ENCODE measurements around the gene PHACTR1.
"Not testable (repeated sequence)": the region's sequence is repeated elsewhere in the genome, so short reads cannot be mapped to it uniquely, and the experiment has no call there.

PHACTR1 gene

GRCh38 chr6:13216236-13217014 lies 499.9 kb downstream of the PHACTR1 start:
- in situ Hi-C loops (cut with HindIII; ENCODE audit: low sequenced_read_pairs): no loop called here

DNA sequence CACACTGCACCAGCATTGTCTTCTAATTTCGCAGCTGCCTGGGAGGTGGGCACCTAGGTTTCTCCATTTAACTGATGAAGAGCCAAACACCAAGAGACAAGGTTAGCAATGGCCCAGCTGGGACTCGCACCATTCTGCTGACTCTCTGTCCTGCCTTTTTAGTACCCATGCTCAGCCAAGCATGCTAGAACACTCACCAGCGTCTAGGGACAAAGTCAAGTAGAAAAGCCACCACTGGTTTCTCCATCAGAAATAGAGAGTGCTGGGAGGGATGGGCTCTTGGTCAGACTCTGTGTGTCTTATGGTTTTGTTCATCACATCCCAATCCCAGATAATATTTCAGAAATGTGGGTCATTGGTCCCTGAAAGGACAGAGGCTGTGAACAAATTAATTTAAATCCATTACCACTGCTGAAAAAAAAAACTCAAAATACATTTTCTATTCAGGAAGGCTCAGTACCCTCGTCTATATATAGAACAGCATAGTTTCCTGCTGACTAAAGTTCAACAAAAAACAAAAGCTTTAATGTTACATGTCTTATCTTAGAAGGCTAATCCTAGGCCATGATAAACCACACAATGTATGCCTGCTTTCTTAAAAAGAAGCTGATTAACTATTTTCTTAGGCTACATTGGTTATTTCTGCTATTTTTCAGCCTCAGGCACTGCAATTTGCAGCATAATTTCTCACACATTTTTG lies 500.8 kb downstream of the PHACTR1 start:
- in situ Hi-C loops (cut with HindIII; ENCODE audit: low sequenced_read_pairs): no loop called here

DNA sequence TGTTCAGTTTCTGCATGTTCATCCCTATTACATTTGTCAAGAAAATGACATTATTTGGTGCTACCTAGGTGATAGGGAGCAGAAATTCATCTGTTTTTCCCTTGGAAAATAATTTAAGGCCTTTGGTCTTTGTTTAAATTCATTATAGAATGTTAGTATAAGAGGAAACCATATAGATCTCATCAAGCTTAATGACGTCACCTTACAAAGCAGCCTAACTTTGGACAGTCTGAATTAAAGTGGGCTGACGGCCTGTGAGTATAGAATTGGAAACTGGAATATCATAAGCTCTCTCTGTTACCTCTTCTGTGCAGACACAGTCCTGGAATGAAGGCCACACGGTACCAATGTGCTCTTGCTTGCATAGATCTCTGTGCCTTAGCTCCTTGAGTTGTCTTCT lies 503.7 kb downstream of the PHACTR1 start:
- in situ Hi-C loops (cut with HindIII; ENCODE audit: low sequenced_read_pairs): no loop called here

GRCh38 chr6:13222048-13222447 lies 505.5 kb downstream of the PHACTR1 start:
- in situ Hi-C loops (cut with HindIII; ENCODE audit: low sequenced_read_pairs): no loop called here

GRCh38 chr6:13226071-13226470 lies 509.5 kb downstream of the PHACTR1 start:
- in situ Hi-C loops (cut with HindIII; ENCODE audit: low sequenced_read_pairs): no loop called here

- in situ Hi-C loops (cut with HindIII; ENCODE audit: low sequenced_read_pairs): no loop called here
These were observed 512.0 kb downstream of the PHACTR1 start for GRCh38 chr6:13228264-13229204.

DNA sequence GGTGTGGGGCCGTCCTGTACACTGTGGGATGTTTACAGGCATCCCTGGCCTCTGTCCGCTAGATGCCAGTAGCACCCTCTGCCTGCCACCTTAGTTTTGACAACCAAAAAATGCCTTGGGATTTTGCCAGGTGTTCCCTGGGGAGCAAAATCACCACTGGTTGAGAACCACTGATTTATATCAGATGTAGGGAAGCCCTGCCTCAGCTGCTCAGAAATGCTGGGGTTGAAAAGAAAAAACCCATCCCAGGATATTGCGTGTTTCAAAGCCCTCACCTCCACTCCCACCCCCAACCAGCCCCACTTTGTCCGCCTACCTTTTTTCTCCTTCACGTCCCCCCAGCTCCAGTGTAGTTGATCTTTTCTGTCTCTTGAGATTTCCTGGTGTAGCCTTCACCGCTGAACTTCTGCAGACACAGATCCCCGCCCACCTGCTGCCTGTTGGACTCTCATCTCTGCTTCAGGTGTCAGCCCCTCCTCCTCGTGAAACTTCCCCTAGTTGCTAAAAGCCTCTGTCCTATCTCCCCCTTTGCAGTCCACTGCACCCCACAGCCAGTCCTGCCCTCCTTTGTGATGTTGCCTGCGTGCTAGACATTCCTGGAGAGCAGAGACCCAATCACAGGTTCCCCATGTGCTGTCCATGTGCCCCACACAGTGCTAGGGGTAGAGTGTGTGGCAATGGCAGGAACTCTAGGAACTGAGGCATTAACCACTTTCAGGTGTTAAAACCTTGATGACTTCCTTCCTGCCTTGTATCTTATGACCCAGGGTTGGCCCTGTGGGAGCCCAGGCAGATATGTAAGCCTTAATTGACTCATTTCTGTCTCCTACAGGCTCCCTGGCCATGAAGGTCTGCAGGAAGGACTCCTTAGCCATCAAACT lies 512.9 kb downstream of the PHACTR1 start:
- in situ Hi-C loops (cut with HindIII; ENCODE audit: low sequenced_read_pairs): no loop called here

DNA sequence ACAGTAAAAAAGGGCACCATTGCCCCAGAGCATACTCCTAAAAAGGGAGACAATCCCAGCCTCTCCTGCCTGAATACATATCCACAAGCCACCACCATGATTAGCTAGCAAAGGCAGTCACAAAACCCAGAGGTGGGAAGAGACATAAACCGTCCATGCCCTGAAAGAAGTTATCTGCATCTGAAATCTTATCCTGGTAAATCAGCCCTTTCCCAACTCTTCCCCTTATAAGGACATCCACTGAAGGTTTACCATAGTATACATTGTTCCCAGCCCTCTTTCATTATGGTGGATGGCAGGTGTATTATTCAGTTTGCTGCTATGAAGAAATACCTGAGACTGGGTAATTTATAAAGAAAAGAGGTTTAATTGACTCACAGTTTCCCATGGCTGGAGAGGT lies 516.5 kb downstream of the PHACTR1 start:
- in situ Hi-C loops (cut with HindIII; ENCODE audit: low sequenced_read_pairs): no loop called here

- in situ Hi-C loops (cut with HindIII; ENCODE audit: low sequenced_read_pairs): no loop called here
These were observed 517.6 kb downstream of the PHACTR1 start for GRCh38 chr6:13234130-13234529.

GRCh38 chr6:13235339-13235738 lies 518.8 kb downstream of the PHACTR1 start:
- in situ Hi-C loops (cut with HindIII; ENCODE audit: low sequenced_read_pairs): no loop called here

DNA sequence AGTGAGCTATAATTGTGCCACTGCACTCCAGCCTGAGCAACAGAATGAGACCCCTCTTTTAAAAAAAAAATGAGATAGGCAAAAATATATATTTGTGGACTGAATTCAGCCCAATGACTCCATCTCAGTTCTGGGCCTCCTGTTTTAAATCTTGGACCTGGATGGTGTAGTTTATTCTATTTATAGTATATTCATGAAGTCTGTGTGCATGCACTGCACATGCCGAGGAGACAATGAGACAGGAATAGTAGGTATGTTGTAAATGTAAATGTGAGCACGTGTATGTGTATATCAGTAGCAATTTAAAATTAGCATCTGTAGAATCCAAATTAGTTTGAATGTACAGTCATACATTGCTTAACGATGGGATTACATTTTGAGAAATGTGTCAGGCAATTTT lies 520.8 kb downstream of the PHACTR1 start:
- in situ Hi-C loops (cut with HindIII; ENCODE audit: low sequenced_read_pairs): no loop called here

- in situ Hi-C loops (cut with HindIII; ENCODE audit: low sequenced_read_pairs): no loop called here
These were observed 521.5 kb downstream of the PHACTR1 start for GRCh38 chr6:13238017-13238416.

DNA sequence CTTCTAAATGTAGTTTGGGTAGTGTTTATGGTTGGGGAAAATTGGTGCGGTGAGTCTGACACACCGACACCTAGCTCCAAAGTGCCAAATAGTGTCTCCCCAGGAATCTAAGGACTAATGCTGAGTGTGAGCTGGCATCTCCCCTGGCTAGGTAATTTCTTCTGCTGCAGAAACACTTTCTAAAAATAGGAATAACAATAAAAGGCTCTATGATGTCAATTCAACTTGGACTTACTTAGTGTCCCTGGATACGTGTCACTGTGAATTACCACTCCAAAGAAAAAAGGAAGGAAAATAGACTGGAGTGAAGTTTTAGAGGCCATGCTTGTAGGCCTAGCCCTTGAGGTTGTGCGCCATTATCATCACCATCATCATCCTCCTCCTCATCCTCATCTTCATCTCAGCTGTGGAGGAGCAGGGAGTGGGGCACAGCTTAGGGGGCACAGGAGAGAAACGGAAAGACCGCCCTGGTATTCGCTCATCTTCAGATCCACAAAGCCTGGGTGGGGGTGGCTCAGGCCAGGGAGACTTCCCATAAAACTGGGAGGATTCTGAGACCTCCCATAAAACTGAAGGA lies 522.2 kb downstream of the PHACTR1 start:
- in situ Hi-C loops (cut with HindIII; ENCODE audit: low sequenced_read_pairs): no loop called here

DNA sequence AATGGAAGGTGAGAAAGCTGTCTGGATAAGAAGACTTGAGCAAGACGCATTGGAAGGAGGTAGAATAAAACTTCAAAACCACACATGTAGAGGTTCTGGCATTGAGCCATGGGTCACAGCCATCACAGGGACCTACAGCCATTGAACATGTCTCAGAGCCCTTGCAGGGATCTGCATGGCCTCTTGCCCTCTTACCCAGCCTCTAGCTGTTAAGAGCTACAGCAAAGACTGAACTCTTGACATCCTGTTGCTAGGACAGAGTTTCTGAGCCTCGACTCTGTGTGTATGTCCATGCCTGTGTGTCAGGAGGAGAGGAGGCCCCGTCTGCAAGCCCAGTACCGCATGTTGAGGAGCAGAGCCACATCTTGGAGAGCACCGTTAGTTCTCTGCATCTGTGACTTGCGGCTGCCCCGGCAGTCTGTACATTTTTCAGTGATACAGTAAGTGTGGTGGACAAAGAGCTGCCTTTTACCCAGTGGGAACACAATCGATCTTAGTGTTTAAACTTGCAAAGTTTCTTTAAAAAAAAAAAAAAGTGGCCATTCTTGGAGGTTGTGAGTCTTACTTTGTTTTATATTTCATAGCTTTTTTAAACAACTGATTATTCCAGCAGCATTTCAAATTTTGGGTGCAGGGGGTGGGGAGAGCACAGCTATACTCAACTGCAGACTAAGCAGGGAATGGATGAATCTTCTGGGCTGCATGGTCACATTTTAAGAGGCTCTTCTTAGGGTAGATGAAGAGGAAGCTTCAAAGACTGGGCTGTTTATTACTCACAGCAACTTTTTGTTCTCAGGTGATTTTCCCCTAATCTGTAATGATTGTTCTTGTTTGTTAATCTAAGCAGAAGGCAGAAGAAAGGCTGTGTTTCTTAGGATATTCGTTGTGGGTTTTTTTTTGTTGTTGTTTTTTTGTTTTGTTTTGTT lies 523.2 kb downstream of the PHACTR1 start:
- in situ Hi-C loops (cut with HindIII; ENCODE audit: low sequenced_read_pairs): no loop called here

DNA sequence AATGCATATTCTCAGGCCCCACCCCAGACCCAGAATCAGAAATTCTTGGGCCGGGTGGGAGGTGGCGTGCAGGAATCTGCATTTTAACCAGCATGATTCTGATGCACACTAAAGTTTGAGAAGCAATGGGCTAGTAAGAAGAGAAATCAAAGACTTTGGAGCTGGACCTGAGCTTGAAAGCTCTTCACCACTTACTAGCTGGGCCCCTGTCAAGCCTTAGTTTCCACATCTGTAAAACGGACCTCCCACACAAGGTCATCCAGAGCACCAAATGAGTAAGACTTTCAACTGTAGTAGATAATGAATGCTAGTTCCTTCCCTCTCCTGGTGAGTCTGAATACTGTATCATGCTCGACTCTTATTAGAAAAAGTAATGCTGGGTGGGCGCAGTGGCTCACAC lies 524.8 kb downstream of the PHACTR1 start:
- in situ Hi-C loops (cut with HindIII; ENCODE audit: low sequenced_read_pairs): no loop called here

GRCh38 chr6:13242178-13242577 lies 525.6 kb downstream of the PHACTR1 start:
- in situ Hi-C loops (cut with HindIII; ENCODE audit: low sequenced_read_pairs): no loop called here

DNA sequence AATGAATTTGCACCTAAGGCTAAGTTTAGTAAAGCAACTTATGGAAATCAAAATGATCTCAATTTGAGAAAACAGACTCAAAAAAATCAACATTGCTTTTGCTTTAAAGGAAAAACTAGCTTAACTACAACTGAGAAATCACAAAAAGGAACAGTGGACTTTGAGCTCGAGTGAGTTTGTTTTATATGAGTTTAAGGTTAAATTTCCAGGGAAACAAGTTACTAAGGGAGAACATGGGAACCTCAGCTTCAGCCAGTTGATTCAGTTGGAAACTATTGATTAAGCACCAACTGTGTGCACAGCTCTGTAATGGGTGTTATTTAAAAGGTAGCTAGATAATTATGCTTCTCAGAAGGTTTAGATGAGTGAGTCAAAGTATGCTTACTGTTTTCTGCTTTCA lies 526.0 kb downstream of the PHACTR1 start:
- in situ Hi-C loops (cut with HindIII; ENCODE audit: low sequenced_read_pairs): no loop called here

DNA sequence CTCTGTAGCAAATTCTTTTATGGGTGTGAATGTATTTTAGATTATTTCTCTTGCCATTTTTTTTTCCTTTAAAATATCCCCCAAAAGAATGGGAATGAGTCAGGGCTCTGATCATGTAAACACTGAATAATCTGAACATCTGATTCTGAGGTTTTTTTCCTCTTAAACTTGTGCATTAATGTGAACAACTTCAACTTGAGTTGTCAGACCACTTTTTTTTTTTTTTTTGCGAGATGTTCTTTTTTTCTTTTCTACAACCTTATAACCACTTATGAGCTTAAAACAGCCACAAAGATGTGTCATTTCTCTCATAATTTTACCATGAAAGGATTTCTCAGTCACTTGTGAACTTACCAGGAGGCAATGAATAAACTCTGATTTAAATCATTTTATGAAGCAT lies 526.5 kb downstream of the PHACTR1 start:
- in situ Hi-C loops (cut with HindIII; ENCODE audit: low sequenced_read_pairs): no loop called here

- in situ Hi-C loops (cut with HindIII; ENCODE audit: low sequenced_read_pairs): not testable (repeated sequence)
These were observed 527.2 kb downstream of the PHACTR1 start for GRCh38 chr6:13243745-13244144.

Data from DLD1 (cell line).